Measurements from ENCODE around the gene ZNF160.

- TF ChIP-seq CTCF (IDR thresholded peaks at IDR 0.05): no peak
- TF ChIP-seq E2F6 (IDR thresholded peaks at IDR 0.05; ENCODE audit: borderline replicate concordance, low read depth): no peak
- TF ChIP-seq MAX (IDR thresholded peaks at IDR 0.05): no peak
- TF ChIP-seq POLR2A (IDR thresholded peaks at IDR 0.05; ENCODE audit: low read length): no peak
- no peak for TF ChIP-seq ESRRA (IDR thresholded peaks at IDR 0.05; ENCODE audit: borderline replicate concordance, low read length)
- TF ChIP-seq MYC (IDR thresholded peaks at IDR 0.05; ENCODE audit: borderline replicate concordance, low read length): no peak
- no peak for TF ChIP-seq ZNF302 (CRISPR knock-in tag; IDR thresholded peaks at IDR 0.05)
- no peak for TF ChIP-seq KDM1A (IDR thresholded peaks at IDR 0.05; ENCODE audit: low read depth)
- TF ChIP-seq CHD4 (IDR thresholded peaks at IDR 0.05; ENCODE audit: borderline replicate concordance): no peak
These were observed 941 bp downstream of the ZNF160 start for GRCh38 chr19:53102206-53102755.
